Liver (tissue), 9 donors: Measurements from ENCODE around the gene TNS3. TPM values are rescaled to one million over a fixed set of nuclear protein-coding genes. Genes with fewer than 3 reads are reported as not detected.

ENCODE experiments used
- DNase-seq: peaks from one replicate; pipeline ENCODE4 v3.0.0-alpha.2; 2017; ENCODE audit warnings: low spot score
- H3K27ac ChIP-seq, 2 donors: one replicate each; pipeline ENCODE4 v1.7.0; 2013; ENCODE audit warnings: inconsistent platforms in 2 of 2, low read length in 2 of 2, control low read depth in 1 of 2, low read depth in 1 of 2, mild to moderate bottlenecking in 1 of 2
- H3K27me3 ChIP-seq, 4 donors: one replicate each; pipeline versions ENCODE4 v1.6.1 to v1.7.0; 2013; ENCODE audit warnings: low read length in 3 of 4, inconsistent platforms in 1 of 4, mild to moderate bottlenecking in 1 of 4, moderate library complexity in 1 of 4; ENCODE audit not compliant: control insufficient read depth in 4 of 4, insufficient read depth in 4 of 4
- H3K36me3 ChIP-seq, 4 donors: one replicate each; pipeline versions ENCODE4 v1.6.1 to v1.7.0; 2013; ENCODE audit warnings: low read length in 3 of 4, mild to moderate bottlenecking in 3 of 4, low read depth in 1 of 4, moderate library complexity in 1 of 4; ENCODE audit not compliant: control insufficient read depth in 4 of 4, insufficient read depth in 3 of 4
- H3K4me1 ChIP-seq, 4 donors: one replicate each; pipeline versions ENCODE4 v1.6.1 to v1.7.0; 2013; ENCODE audit warnings: low read length in 3 of 4, mild to moderate bottlenecking in 3 of 4, moderate library complexity in 1 of 4; ENCODE audit not compliant: control insufficient read depth in 4 of 4, insufficient read depth in 4 of 4
- H3K4me3 ChIP-seq, 3 donors: one replicate each; pipeline versions ENCODE4 v1.6.1 to v1.7.0; 2013; ENCODE audit warnings: low read length in 3 of 3, control low read depth in 1 of 3, low read depth in 1 of 3, mild to moderate bottlenecking in 1 of 3
- H3K9ac ChIP-seq, 2 donors: one replicate each; pipeline ENCODE4 v1.7.0; 2013; ENCODE audit warnings: low read length in 2 of 2, mild to moderate bottlenecking in 2 of 2, moderate library complexity in 2 of 2, control low read depth in 1 of 2, low read depth in 1 of 2
- H3K9me3 ChIP-seq, 4 donors: one replicate each; pipeline versions ENCODE4 v1.6.1 to v1.7.0; 2013; ENCODE audit warnings: low read length in 3 of 4; ENCODE audit not compliant: control insufficient read depth in 4 of 4
- CTCF ChIP-seq: fragments of 150-350 bp; IDR thresholded peaks from 2 replicates; pipeline ENCODE4 v1.5.1; 2017; ENCODE audit warnings: improper control_type of control experiment, low read depth, low read length; ENCODE audit not compliant: missing input control
- EGR1 ChIP-seq, 2 donors: IDR thresholded peaks; 2 replicates each; pipeline ENCODE4 v1.6.1; 2016 to 2018; ENCODE audit warnings: antibody characterized with exemption in 2 of 2, low read depth in 2 of 2
- FOXA1 ChIP-seq: IDR thresholded peaks from 2 replicates; pipeline ENCODE4 v1.6.1; 2016; ENCODE audit warnings: antibody characterized with exemption
- FOXA2 ChIP-seq: IDR thresholded peaks from 2 replicates; pipeline ENCODE4 v1.6.1; 2016; ENCODE audit warnings: antibody characterized with exemption
- GABPA ChIP-seq, 2 donors: IDR thresholded peaks in 1 of 2; conservative IDR thresholded peaks in 1 of 2; 2 replicates each; pipeline ENCODE4 v1.6.1; 2016; ENCODE audit warnings: antibody characterized with exemption in 2 of 2, mild to moderate bottlenecking in 1 of 2, moderate library complexity in 1 of 2
- HNF4A ChIP-seq, 2 donors: conservative IDR thresholded peaks; 2 replicates each; pipeline ENCODE4 v1.6.1; 2016; ENCODE audit warnings: antibody characterized with exemption in 2 of 2, mild to moderate bottlenecking in 2 of 2
- HNF4G ChIP-seq: IDR thresholded peaks from 2 replicates; pipeline ENCODE4 v1.6.1; 2016; ENCODE audit warnings: antibody characterized with exemption
- JUND ChIP-seq, 2 donors: IDR thresholded peaks; 2 replicates each; pipeline ENCODE4 v1.6.1; 2016; ENCODE audit warnings: antibody characterized with exemption in 2 of 2
- MAX ChIP-seq: IDR thresholded peaks from 2 replicates; pipeline ENCODE4 v1.6.1; 2016; ENCODE audit warnings: antibody characterized with exemption
- NR2F2 ChIP-seq: IDR thresholded peaks from 2 replicates; pipeline ENCODE4 v1.6.1; 2016; ENCODE audit warnings: antibody characterized with exemption
- RAD21 ChIP-seq, 2 donors: IDR thresholded peaks; 2 replicates each; pipeline ENCODE4 v1.6.1; 2016; ENCODE audit warnings: antibody characterized with exemption in 2 of 2, mild to moderate bottlenecking in 2 of 2
- RXRA ChIP-seq, 2 donors: IDR thresholded peaks; 2 replicates each; pipeline ENCODE4 v1.6.1; 2017 to 2018; ENCODE audit warnings: antibody characterized with exemption in 2 of 2, mild to moderate bottlenecking in 1 of 2
- SP1 ChIP-seq: IDR thresholded peaks from 2 replicates; pipeline ENCODE4 v1.6.1; 2018; ENCODE audit warnings: antibody characterized with exemption, mild to moderate bottlenecking
- TAF1 ChIP-seq: conservative IDR thresholded peaks from 2 replicates; pipeline ENCODE4 v1.6.1; 2016; ENCODE audit warnings: antibody characterized with exemption, mild to moderate bottlenecking
- YY1 ChIP-seq: IDR thresholded peaks from 2 replicates; pipeline ENCODE4 v1.6.1; 2016; ENCODE audit warnings: antibody characterized with exemption, mild to moderate bottlenecking
- WGBS: extraction: QIAGEN DNeasy Blood & Tissue Kit; methylation state at CpG from one replicate; pipeline ENCODE4 v1.1.7; 2013; 5-methylcytosine and 5-hydroxymethylcytosine counted together
- polyA plus RNA-seq, 2 donors: library from polyadenylated mRNA; stranded (reverse) in 1 of 2; unstranded in 1 of 2; fragments of 200-250 nt in 1 of 2; fragments of >200 nt in 1 of 2; fragmentation: Nextera tagmentation in 1 of 2; extraction: Ambion mirVana in 1 of 2; gene quantifications; one replicate each; pipeline versions ENCODE4 v1.2.1 to v1.2.3, GENCODE V29; 2013 to 2015
- total RNA-seq, 2 donors: library from RNA; depleted of rRNA; stranded (reverse); fragments of >200 nt; gene quantifications; one replicate each; pipeline ENCODE4 v1.2.3, GENCODE V29; 2014
- donor health status: healthy.
- donor health status: healthy.
- donor health status: healthy.
- donor health status: healthy.
- donor health status: healthy.

The TNS3 gene
- total and polyA plus RNA-seq, 4 donors: 16.8 to 100 (median 29.5) TPM

DNA sequence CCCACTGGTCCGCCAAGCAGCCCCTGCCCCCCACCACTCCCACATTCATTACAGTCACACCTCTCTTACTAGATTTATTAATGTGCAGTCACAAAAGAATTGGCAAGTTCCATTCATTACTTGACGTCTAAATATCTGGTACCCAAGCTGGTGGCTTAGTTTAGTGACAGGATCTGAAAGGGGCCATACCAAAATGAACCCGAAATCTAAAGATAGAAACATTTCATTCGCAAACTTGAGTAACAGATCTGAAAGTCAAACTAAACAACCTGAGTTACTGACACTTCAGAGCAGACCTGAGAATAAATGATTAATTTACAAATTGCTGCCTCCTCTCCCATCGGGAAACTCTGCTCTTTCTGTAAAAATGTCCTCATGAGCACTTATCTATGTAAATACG lies 53.4 kb downstream of the TNS3 start:
- no peak for DNase-seq
- Histone ChIP-seq H3K9ac (peak overlapping the region in 1 of 2 donors; percentile 53), H3K9me3 (no peaks in the 10 kb centered on the region), H3K4me1 (peaks cover 0 to 23% (median 9%) of the 10 kb centered on the region in 4 donors), H3K36me3 (peaks cover 5 to 25% (median 13%) of the 10 kb centered on the region in 4 donors), H3K4me3 (no peak overlapping the region), H3K27ac (peak overlapping the region; percentile 69 to 77), H3K27me3 (no peaks in the 10 kb centered on the region)
- WGBS: 56% methylated on average over 6 of the region's 6 CpGs
- TF ChIP-seq HNF4A (conservative IDR thresholded peaks at IDR 0.05): no peak
- TF ChIP-seq FOXA1: no peak
- no peak for TF ChIP-seq RXRA (IDR thresholded peaks at IDR 0.05)
- no peak for TF ChIP-seq YY1
- TF ChIP-seq NR2F2: no peak
- TF ChIP-seq JUND (IDR thresholded peaks at IDR 0.05): no peak
- TF ChIP-seq HNF4G: no peak
- no peak for TF ChIP-seq CTCF
- TF ChIP-seq FOXA2: no peak
- no peak for TF ChIP-seq EGR1 (IDR thresholded peaks at IDR 0.05; ENCODE audit: low read depth in 2 of 2)
- no peak for TF ChIP-seq GABPA (IDR thresholded peaks at IDR 0.05 in 1 of 2, conservative IDR thresholded peaks at IDR 0.05 in 1 of 2)
- TF ChIP-seq TAF1: no peak
- TF ChIP-seq SP1: no peak

- Histone ChIP-seq H3K9me3 (no peaks in the 10 kb centered on the region), H3K4me1 (peaks cover 3 to 28% (median 14%) of the 10 kb centered on the region in 4 donors), H3K27ac (peak overlapping the region; percentile 28 to 39), H3K9ac (no peak overlapping the region), H3K4me3 (no peak overlapping the region), H3K27me3 (no peaks in the 10 kb centered on the region), H3K36me3 (peaks cover 5 to 26% (median 13%) of the 10 kb centered on the region in 4 donors)
- 62% methylated on average over 6 of the region's 6 CpGs for WGBS
- DNase-seq: no peak
- TF ChIP-seq HNF4G (peak; percentile 61), YY1 (no peak), HNF4A (conservative IDR thresholded peaks at IDR 0.05) (peak; percentile 90 to 94), NR2F2 (peak; percentile 92), CTCF (no peak), MAX (no peak), EGR1 (IDR thresholded peaks at IDR 0.05; ENCODE audit: low read depth in 2 of 2) (no peak), RAD21 (IDR thresholded peaks at IDR 0.05) (no peak), RXRA (IDR thresholded peaks at IDR 0.05) (peak; percentile 81 to 83), GABPA (IDR thresholded peaks at IDR 0.05 in 1 of 2, conservative IDR thresholded peaks at IDR 0.05 in 1 of 2) (no peak)
These were observed 55.4 kb downstream of the TNS3 start for GRCh38 chr7:47526466-47526865.
